Measurements from ENCODE around the gene RDH12.
"Not testable (repeated sequence)": the region's sequence is repeated elsewhere in the genome, so short reads cannot be mapped to it uniquely, and the experiment has no call there.

RDH12 gene

DNA sequence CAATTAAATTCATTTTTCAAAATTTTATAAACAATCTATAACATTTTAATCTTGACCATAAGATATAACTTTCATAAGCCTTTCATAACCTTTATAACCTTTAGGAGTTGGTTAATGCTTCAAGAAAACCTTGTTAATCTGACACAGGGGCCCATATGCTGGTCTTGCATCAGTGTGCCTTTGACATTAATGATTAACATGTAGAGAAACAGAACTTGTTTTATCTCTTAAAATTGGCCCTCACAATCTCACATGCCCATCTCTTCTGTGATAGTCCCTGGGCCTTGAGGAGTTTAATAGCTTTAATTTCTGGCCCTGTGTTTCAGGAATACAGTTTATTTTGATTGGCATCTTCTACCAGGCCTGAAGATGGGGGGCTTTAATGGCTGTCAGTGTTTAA is 7.7 kb downstream of the RDH12 start:
- not testable (repeated sequence) for DNase-seq

DNA sequence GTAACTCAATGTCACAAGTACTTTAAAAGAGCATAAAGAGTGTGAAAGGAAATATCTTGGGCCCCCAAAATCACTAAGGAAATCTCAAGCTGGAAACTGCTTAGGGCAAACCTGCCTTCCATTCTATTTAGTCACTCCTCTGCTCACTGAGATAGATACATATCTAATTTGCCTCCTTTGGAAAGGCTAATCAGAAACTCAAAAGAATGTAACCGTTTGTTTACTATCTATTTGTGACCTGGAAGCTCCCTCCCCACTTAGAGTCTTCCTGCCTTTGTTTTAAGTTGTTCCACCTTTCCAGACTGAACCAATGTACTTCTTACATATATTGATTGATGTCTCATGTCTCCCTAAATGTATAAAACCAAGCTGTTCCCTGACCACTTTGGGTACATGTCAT is 8.1 kb downstream of the RDH12 start:
- not testable (repeated sequence) for DNase-seq

DNA sequence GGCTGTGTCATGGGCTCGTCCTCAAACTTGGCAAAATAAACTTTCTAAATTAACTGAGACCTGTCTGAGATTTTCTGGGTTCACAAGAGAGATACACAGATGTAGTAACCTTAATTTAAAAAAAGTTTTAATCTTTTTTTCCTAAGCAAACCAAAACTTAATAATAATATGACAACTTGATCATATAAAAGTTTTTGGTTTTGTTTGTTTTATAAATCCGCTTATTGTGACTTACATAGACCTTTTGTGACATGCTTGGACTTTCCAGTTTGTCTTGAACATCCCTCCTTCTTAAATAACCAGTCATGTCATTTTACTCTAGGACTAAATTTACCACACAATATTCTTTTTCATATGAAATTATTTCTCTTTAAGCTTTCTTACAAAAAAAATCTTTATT is 8.5 kb downstream of the RDH12 start:
- DNase-seq = no peak

DNA sequence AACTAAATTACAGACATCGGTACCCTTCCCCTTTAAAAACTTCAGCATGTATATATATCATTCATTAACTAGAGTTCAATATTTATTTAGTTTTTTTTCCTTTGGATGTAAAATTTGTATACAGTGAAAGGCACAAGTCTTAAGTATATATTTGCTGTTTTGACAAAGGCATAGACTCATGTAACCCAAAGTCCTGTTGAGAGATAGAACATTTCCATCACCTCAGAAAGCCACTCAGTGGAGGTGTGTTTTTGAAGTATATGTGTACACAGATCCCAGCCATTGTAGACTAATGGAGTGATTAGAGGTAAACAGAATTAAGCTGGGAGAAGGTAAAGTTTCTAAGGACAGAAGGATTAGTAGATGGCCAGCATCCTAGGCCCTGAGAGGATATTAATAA is 15.4 kb downstream of the RDH12 start:
- DNase-seq = no peak

DNA sequence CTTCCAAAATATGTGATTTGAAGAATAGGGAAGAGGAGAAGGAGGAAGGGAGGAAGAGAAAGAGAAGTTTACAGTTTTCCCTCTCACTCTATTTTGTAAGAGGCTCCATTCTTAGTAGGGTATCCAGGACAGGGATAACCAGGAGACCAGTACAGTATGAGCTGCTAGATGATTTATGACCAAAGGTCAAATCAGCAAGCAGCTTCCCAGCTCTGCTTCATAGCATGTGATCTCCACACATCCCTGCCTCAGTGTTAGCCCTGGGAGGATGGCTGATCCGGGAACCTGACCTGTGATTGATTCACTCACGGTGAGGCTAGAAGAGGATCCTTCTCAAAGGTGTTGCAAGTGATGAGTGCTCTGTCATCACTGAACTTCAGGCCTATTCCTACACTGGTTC is 16.6 kb downstream of the RDH12 start:
- DNase-seq = no peak

DNA sequence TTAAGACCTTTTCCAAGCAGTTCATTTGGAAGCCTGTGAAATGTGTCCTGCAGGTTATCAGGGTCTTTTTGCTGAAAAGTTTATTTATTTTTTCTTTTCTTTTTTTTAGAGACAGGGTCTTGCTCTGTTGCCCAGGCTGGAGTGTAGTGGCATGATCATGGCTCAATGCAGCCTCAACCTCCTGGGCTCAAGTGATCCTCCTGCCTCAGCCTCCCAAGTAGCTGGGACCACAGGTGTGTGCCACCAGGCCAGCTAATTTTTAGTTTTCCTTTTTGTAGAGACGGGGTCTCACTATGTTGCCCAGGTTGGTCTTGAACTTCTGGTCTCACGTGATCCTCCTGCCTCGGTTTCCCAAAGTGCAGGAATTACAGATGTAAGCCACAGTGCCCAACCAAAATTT is 17.7 kb downstream of the RDH12 start:
- not testable (repeated sequence) for DNase-seq

DNA sequence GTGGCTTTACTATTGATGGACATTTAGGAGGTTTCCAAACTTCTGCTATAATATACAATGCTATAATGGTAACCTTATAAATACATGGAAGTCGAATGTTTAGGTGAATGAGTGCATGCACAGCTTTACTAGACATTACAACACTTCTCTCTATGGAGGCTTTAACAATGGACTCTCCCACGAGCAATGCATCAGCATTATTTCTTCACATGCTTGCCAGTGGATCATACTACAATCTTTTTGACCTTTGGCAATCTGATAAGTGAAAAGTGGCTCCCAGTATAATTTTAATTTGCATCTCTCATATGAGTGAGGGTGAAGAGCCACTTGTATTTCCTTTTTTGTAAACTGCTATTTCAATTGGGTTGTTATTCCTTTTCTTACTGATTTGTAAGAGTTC is 18.2 kb downstream of the RDH12 start:
- DNase-seq = no peak

DNA sequence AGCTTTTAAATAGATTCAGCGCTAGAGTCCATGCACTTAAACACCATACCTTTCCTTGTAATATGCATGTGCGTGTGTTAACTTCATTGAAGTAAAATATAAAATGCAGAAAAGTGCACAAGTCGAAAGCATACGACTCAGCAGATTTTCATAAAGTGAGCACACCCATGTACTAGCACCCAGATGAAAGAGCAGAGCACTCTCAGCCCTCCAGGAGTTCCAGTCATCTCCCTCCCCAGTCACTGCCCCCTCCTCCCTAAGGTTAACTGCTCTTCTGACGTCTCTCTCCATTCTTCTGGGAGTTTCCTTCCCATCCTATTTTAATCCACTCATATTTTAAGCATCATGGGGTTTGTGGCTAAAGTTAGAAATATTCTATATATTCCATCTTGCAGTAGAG is 20.2 kb downstream of the RDH12 start:
- no peak for DNase-seq

DNA sequence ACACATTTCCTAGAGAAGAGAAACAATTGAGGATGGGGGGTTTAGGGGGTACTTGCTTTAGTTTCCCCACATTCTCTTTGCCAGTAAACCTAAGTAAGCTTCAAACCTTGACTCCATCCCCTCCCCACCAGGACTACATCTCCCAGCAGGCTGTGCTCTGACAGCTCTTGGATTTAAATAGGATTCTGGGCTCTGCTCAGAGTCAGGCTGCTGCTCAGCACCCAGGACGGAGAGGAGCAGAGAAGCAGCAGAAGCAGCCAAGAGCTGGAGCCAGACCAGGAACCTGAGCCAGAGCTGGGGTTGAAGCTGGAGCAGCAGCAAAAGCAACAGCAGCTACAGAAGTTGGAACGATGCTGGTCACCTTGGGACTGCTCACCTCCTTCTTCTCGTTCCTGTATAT is 20.6 kb downstream of the RDH12 start:
- DNase-seq = peak; percentile 69

DNA sequence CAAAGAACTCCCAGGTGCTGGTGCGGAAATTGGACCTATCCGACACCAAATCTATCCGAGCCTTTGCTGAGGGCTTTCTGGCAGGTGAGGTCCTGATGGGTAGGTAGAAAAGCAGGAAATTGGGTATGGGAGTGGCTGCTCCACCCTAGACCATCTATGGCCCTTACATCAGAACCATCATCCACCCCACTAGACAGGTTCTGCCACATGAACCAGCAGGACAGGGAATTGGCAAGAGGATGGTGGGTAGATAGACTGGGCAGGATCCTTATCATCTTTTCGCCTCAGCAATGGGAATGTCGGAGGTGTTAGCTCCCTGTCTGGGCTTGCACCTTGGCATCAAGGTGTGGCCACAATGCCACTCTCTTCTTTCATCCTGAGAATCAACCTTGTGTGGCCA is 23.5 kb downstream of the RDH12 start:
- DNase-seq = no peak

DNA sequence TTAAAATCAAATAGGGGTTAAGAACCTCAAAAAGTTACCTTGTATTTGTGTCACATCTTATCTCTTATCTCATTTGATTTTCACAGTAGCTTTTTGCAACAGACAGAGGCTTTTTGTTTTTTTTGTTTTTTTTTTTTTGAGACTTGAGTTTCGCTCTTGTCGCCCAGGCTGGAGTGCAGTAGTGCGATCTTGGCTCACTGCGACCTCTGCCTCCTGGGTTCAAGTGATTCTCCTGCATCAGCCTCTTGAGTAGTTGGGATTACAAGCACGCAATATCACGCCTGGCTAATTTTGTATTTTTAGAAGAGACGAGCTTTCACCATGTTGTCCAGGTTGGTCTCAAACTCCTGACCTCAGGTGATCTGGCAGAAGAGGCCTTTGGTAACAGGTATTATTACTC is 25.7 kb downstream of the RDH12 start:
- DNase-seq = no peak

DNA sequence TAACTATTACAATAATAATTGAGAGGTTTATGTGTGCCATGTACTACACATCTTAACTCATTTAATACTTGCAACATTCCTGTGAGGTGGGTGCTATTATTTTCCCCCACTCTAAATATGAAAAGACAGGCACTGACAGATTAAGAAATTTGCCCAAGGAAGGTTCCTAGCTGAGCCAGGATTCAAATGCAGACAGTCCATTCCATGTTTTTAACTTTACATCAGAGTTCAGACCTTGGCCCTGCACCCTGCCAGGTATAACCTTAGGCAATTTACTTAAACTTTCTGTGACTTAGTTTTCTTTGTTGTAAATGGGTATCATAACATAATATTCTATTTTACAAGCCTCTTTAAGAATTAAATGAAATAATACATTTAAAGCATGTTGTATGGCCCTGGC is 26.6 kb downstream of the RDH12 start:
- no peak for DNase-seq

DNA sequence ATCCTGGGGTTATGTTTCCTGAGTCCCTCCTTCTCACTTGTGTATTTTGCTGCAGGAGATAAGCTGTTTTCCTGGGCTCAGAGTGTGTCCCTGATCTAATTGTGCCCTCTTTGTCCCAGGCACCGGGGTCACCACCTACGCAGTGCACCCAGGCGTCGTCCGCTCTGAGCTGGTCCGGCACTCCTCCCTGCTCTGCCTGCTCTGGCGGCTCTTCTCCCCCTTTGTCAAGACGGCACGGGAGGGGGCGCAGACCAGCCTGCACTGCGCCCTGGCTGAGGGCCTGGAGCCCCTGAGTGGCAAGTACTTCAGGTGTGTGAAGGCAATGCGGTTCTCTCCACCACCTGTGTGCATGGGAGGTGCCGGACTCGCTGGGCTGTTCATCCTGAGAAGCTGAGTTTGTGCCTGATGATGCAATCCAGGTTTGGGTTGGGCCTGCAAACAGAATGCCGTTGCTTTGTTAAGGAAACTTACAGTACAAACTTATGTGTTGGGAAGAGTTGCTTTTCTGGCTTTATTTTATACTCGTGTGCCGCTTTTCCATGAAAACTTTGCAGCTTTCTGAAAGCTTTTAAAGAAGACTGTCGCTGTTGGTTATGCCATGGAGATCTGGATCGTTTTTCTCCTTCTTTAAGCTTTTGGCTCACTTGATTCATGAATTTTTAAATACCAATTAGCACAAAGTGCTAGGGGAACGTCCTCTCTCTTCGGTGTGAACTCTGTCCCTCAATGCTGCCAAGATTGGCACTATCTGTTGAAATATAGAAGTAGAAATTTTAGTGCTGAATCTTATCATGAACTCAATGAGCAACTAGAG is 27.6 kb downstream of the RDH12 start:
- no peak for DNase-seq

DNA sequence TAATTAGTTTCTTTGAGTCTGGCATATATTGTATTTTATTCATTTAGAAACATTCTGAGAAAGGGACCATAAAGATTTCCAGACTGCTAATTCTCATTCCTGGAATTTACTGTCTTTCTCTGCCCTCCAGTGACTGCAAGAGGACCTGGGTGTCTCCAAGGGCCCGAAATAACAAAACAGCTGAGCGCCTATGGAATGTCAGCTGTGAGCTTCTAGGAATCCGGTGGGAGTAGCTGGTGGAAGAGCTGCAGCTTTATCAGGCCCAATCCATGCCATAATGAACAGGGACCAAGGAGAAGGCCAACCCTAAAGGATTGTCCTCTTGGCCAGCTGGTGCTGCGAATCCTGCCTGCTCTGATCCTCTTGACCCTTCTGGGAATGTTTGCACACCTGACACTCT is 31.9 kb downstream of the RDH12 start:
- peak; percentile 34 for DNase-seq

DNA sequence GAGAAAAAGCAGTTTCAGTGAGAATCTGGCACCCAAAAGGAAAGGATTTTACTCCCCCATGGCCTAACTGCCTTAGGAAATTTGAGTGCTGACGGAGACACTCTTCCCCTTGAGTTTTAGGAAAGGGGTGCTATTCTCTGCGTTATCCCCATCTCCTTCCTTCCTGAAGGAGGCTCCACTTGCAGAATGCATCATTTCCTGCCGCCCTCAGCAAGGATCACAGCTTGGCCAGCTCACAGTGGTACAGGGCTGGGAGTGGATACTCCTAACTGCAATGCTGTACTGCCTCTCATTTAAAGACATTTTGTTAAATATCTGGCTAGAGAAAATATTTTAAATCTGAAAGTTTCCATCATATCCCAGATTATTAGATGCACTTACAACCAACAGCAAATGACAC is 33.0 kb downstream of the RDH12 start:
- no peak for DNase-seq

DNA sequence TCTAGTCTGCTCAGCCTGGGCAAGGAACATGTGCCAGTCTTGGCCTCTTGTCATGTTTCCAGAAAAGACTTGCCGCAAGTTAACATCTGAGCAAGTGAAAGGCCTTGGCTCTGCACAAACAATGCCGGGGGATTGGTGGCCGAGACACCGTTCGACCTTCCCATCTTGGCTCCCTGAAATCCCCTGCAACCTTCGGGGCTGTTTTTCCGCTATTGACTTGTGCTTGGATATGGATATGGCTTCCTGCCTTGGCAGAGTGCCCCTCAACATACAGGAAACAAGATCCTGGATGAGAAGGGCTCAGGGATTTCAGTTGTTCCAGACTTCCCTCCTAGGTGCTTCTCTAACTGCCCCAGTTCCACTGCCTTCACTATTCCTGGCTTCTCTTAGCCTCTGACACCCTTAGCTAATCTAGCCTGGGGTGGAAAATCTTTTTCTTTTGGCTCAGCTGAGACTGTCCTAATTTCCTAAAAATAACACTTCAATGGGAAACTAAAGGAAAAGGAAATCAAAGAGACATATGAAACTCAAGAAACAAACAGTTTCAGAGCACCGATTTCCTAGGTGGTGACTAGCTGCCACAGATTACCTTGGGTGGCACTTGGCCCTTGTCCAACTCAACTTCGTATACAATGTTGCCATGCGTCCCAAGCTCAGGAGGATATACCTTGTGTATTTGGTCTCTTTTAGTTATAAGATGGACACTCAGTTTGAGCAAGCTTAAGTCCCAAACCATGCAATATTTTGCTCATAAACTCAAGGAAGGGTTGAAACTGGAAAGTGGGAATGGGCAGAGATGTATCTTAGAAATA is 33.9 kb downstream of the RDH12 start:
- DNase-seq = peak; percentile 47

DNA sequence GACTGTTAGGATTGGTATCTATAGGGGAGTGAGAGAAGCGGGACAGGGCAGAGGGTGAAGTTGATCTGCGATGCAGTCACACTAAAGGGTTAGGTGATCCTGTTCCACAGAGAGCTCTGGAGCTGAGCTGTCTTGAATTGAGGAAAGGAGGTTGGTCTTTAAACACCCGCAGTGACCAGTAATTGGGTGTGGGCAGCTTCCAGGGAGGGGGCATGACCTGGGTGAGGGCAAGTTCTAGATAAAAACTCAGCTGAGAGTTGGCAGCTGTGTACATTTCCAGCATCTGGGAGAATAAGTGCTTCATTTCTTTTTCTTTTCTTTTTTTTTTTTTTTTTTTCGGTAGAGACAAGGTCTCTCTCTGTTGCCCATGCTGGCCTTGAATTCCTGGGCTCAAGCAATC is 35.1 kb downstream of the RDH12 start:
- DNase-seq = no peak

DNA sequence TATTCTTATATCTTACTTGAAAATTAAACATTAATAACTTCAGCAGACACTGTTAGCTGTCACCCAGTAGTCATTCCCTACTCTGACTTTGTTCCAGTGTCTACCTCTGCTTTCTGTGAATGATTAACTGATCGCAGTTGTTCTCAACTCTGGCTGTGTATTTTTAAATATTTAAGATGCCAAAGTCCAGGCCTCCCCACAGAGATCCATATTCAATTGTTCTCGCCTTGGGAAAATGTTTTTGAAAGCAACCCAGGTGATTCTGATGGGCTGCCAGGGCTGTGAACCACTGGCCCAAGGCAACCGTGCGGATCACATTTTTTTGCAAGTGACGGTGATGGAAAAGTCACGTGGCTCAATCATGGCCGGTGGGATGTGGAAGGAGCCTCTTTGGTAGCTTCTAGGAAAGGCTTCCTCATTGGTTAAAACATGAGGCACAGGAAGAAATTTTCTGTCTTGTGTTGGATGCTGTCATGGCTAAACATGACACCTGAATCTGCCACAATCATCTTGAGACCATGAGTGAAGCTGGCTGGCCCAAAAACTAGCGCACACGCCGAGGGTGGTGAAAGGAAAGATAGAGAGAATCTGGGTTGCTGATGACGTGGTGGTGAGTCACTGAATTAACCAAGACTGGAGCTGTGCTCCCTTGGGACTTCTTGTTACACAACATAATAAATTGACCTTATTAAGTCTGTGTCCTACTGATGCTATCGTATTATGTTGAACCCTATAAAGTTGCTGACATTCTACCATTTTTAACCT is 37.2 kb downstream of the RDH12 start:
- DNase-seq = no peak

DNA sequence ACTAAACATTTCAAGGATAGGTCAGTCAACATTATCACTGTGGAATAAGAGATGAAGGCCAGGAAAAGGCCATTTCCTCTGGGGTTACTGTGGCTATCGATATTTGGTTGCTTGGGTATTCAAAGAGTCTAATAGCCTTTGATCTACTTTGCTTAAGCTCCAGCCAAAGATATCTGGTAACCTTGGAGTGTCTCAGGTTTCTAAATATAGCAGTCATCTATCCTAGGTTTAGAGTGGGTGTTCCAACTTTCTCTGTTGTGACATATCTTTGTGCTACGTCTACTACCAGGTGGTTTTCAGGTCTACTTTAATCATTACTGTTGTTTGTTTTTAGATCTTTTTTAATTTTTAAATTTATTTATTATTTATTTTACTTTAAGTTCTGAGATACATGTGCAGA is 42.4 kb downstream of the RDH12 start:
- no peak for DNase-seq

DNA sequence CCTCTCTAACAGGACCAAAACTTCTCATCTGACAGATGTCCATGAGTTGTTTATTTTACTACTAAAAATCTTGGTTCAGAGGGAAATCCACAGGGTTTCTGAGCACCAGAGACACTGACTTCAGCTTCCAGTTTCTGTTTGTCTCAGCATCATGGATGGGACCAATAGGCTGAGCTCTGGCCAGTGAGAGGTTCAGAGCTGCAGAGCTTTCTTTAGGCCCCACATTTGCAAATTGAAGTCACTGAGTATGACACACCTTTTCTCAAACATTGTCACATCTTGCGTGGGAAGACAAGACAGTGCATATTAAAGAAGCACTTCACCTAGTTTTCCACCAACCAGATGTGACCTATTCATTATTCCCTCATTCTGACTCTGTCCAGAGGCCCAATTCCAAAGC is 45.2 kb downstream of the RDH12 start:
- DNase-seq = no peak

DNA sequence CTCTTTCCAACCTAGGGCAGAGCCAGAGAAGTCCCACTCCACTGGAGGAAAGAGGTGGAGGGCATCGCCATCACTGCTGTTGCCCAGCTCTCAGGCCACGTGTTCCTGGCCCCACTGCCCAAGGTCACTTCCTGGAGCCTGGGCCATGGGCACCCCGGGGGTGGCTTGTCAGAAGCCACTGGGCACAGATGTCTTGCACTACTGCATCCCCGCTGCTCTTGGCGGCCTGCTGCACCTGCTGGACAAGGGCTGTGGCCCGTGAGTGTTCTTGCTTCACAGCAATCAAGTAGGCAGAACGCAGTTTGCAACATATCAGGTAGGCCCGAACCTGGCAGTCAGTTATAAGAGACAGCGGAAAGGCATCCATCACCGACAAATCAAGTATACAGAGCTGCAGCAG is 46.6 kb downstream of the RDH12 start:
- no peak for DNase-seq

DNA sequence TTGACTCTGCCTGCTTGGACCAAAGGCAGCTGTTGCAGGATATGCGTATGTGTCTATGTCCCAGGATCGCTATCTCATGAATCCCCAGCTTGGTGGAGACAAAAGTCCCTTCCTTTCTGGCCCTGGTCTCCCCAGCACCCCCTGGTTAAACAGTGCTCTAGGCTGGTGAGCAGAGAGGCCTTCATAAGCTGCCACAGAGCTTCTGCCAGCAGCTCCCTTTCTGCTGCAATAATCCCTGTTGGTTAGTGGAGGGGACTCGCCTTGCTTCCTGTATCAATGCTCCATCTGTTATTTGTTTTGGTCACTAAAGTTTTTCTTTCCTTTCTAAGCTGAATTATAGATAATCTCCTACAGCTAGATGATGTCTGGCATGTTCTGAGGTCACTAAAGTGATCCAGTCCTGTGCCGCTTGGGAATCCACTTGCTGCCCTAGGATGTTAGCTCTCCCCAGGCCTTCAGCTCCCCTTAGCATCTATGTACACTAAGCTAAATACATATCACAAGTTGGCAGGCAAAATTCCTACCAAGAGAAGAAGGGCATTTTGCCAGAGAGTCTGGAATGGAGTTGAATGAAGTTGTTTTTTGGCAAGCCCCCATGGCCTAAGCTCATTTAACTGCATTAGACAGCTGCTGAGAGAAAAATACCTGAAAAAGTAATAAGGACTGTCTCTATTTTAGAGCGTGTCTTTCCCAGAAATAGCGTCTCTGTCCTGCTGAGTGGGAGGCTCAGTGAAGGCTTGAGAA is 47.8 kb downstream of the RDH12 start:
- peak; percentile 48 for DNase-seq

DNA sequence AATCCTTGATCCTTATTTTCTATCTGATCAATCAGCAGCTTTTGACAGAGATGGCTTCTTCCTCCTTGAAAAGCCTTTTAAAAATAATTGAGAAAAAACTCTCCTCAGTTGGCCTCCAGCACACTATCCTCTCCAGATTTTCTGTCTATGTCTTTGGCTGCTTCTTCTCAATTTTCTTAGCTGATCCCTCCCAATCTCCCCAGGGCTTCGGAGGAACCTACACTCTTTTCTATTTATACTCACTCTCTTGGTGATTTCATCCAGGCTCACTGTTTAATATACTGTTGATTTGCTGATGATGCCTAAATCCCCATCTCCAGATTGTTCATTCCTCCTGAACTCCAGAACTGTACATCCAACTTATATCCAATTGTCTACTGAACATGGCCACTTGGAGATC is 54.8 kb downstream of the RDH12 start:
- no peak for DNase-seq

All from left hindlimb (tissue), 1 donor.